SK-N-MC (cell line): Measurements from ENCODE around the gene CCDC198.

Experiments used
- DNase-seq: peaks from one replicate; pipeline ENCODE4 v3.0.0-alpha.2; 2011; ENCODE audit warnings: low read depth, low spot score
- H3K27ac ChIP-seq: fragments of 200-600 bp; sonication (generic); 2 replicates; pipeline ENCODE4 v1.5.1; 2016; ENCODE audit warnings: mixed run types
- H3K36me3 ChIP-seq: fragments of 200-600 bp; sonication (generic); 2 replicates; pipeline ENCODE4 v1.6.1; 2017; ENCODE audit warnings: antibody characterized with exemption, low read length, mixed read lengths; ENCODE audit not compliant: insufficient read depth
- H3K4me3 ChIP-seq: fragments of 200-600 bp; sonication (generic); 2 replicates; pipeline ENCODE4 v1.5.1; 2016
- H3K9ac ChIP-seq: fragments of 200-600 bp; sonication (generic); 2 replicates; pipeline ENCODE4 v1.8.0; 2017; ENCODE audit warnings: mixed run types, mixed read lengths; ENCODE audit not compliant: insufficient read length
- H3K9me3 ChIP-seq: fragments of 200-600 bp; sonication (generic); 2 replicates; pipeline ENCODE4 v1.6.1; 2017; ENCODE audit warnings: low read depth, mild to moderate bottlenecking, antibody characterized with exemption, low read length, moderate library complexity, mixed read lengths
- EZH2 ChIP-seq: fragments of 200-600 bp; sonication (generic); IDR thresholded peaks from one replicate; pipeline ENCODE4 v1.6.1; 2017; ENCODE audit warnings: antibody characterized with exemption
- FOXP2 ChIP-seq: optimal IDR thresholded peaks from 2 replicates; pipeline ENCODE3; 2011; ENCODE audit warnings: mild to moderate bottlenecking, moderate library complexity; ENCODE audit not compliant: insufficient read depth; ENCODE audit errors: extremely low read length, control extremely low read depth
- POLR2AphosphoS5 ChIP-seq: IDR thresholded peaks from 2 replicates; pipeline ENCODE4 v1.6.1; 2012; ENCODE audit warnings: mild to moderate bottlenecking, low read depth, low read length, borderline replicate concordance

The CCDC198 gene

GRCh38 chr14:57420986-57421385 is 72.7 kb downstream of the CCDC198 start:
- Histone ChIP-seq H3K9me3 (no peaks in the 10 kb centered on the region), H3K36me3 (no peaks in the 10 kb centered on the region), H3K27ac (no peak overlapping the region), H3K4me3 (no peak overlapping the region), H3K9ac (no peak overlapping the region)
- DNase-seq, result no peak
- no peak for TF ChIP-seq POLR2AphosphoS5
- TF ChIP-seq EZH2, result no peak
- TF ChIP-seq FOXP2, result no peak

GRCh38 chr14:57420033-57420432 is 73.6 kb downstream of the CCDC198 start:
- TF ChIP-seq POLR2AphosphoS5 (no peak), FOXP2 (no peak), EZH2 (no peak)
- Histone ChIP-seq H3K4me3 (no peak overlapping the region), H3K9me3 (no peaks in the 10 kb centered on the region), H3K9ac (no peak overlapping the region), H3K27ac (no peak overlapping the region), H3K36me3 (no peaks in the 10 kb centered on the region)
- no peak for DNase-seq
